Right lobe of liver (tissue), 4 donors: ENCODE measurements around the gene DHX16.

Experiments
- POLR2A ChIP-seq: fragments of 450-650 bp; IDR thresholded peaks from one replicate; pipeline ENCODE4 v1.6.1; 2017; ENCODE audit warnings: antibody characterized with exemption, mild to moderate bottlenecking
- TF ChIP-seq, protein P1 (sequence below), 4 donors: fragments of 200-600 bp in 3 of 4; fragments of 450-650 bp in 1 of 4; IDR thresholded peaks; one replicate each; pipeline versions ENCODE4 v1.5.1 to v1.8.0; 2016 to 2022; ENCODE audit warnings: antibody characterized with exemption in 4 of 4, mild to moderate bottlenecking in 2 of 4
- donor health status: DM: no; HTN: no; CAD: no.
- donor health status: DM: no; HTN: no; CAD: no.
- donor health status: DM: no; HTN: yes; CAD: no.

DNA sequence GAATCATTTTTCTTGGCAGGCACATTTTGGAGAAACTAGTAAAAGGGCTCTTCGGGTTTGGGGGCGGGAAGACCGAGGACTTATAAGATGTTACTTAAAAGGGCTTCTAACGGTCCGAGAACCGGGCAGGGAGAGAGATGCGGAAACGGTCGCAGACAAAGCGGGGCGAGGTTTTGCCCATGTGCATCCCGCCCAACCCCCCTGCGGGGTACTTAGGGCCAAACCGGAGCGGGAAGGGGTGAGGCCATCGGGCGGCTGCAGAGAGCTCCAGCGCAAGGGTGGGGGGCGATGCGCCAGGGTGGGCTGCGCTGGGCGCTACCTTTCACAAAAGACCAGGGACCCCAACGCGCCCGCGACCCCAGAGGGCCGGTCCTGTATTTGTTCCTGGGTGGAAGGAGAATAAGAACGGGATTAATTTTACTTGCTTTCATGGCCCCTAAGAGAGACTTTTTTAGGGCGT, 48.0 kb upstream of the DHX16 start:
- TF ChIP-seq, protein P1, sequence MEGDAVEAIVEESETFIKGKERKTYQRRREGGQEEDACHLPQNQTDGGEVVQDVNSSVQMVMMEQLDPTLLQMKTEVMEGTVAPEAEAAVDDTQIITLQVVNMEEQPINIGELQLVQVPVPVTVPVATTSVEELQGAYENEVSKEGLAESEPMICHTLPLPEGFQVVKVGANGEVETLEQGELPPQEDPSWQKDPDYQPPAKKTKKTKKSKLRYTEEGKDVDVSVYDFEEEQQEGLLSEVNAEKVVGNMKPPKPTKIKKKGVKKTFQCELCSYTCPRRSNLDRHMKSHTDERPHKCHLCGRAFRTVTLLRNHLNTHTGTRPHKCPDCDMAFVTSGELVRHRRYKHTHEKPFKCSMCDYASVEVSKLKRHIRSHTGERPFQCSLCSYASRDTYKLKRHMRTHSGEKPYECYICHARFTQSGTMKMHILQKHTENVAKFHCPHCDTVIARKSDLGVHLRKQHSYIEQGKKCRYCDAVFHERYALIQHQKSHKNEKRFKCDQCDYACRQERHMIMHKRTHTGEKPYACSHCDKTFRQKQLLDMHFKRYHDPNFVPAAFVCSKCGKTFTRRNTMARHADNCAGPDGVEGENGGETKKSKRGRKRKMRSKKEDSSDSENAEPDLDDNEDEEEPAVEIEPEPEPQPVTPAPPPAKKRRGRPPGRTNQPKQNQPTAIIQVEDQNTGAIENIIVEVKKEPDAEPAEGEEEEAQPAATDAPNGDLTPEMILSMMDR (IDR thresholded peaks at IDR 0.05) = no peak
- TF ChIP-seq POLR2A = no peak
